Measurements from ENCODE around the gene CLDN19.

Gene CLDN19

GRCh38 chr1:42767510-42768000 lies 27.5 kb upstream of the CLDN19 start:
- no peak; the same call in 1 of the 2 replicates for TF ChIP-seq ZFX (IDR thresholded peaks at IDR 0.05)
- TF ChIP-seq CTCF (conservative IDR thresholded peaks at IDR 0.05), result no peak
- peak overlapping the region; percentile 92 for H3K27ac ChIP-seq

GRCh38 chr1:42766741-42767509 lies 26.9 kb upstream of the CLDN19 start, which contains the start of the genes C1orf50 and P3H1:
C1orf50 (plus strand) TSS chr1:42767249; CDS start chr1:42767312, 63 bp downstream.
P3H1 (minus strand) TSS chr1:42767028; CDS start chr1:42766971, 57 bp downstream.
- H3K27ac ChIP-seq, result peak within 1 kb of the TSS; percentile 92
- TF ChIP-seq CTCF (conservative IDR thresholded peaks at IDR 0.05) (no peak), ZFX (IDR thresholded peaks at IDR 0.05) (peak; percentile 38; the same call in 1 of the 2 replicates)

- H3K27ac ChIP-seq, result peak overlapping the region; percentile 92
- TF ChIP-seq CTCF (conservative IDR thresholded peaks at IDR 0.05) (peak; percentile 59), ZFX (IDR thresholded peaks at IDR 0.05) (no peak)
Measured at GRCh38 chr1:42765832-42766740, 26.1 kb upstream of the CLDN19 start.

GRCh38 chr1:42765269-42765668 lies 25.2 kb upstream of the CLDN19 start:
- H3K27ac ChIP-seq, result no peak overlapping the region
- TF ChIP-seq CTCF (conservative IDR thresholded peaks at IDR 0.05), result no peak
- no peak for TF ChIP-seq ZFX (IDR thresholded peaks at IDR 0.05)

- TF ChIP-seq ZFX (IDR thresholded peaks at IDR 0.05) (no peak), CTCF (conservative IDR thresholded peaks at IDR 0.05) (no peak)
- no peak overlapping the region for H3K27ac ChIP-seq
Measured at GRCh38 chr1:42762269-42762668, 22.2 kb upstream of the CLDN19 start.

- no peak for TF ChIP-seq CTCF (conservative IDR thresholded peaks at IDR 0.05)
- no peak for TF ChIP-seq ZFX (IDR thresholded peaks at IDR 0.05)
- no peak overlapping the region for H3K27ac ChIP-seq
Measured at GRCh38 chr1:42761567-42761966, 21.5 kb upstream of the CLDN19 start.

Data from C4-2B (cell line).